GM12891 (cell line): ENCODE data around the gene DCBLD2.

Source experiments
- PAX5 ChIP-seq: IDR thresholded peaks from 2 replicates; pipeline ENCODE4 v1.6.1; 2011; ENCODE audit warnings: low read length, moderate library complexity, mild to moderate bottlenecking; ENCODE audit not compliant: insufficient read depth, severe bottlenecking
- POLR2A ChIP-seq: IDR thresholded peaks from 2 replicates; pipeline ENCODE4 v1.6.1; 2011; ENCODE audit warnings: low read depth, low read length, control low read depth
- POLR2AphosphoS5 ChIP-seq: IDR thresholded peaks from 2 replicates; pipeline ENCODE4 v1.6.1; 2011; ENCODE audit warnings: low read depth, low read length, control low read depth
- POU2F2 ChIP-seq: IDR thresholded peaks from 2 replicates; pipeline ENCODE4 v1.6.1; 2011; ENCODE audit warnings: low read depth, mild to moderate bottlenecking, control low read depth, low read length, moderate library complexity
- SPI1 ChIP-seq: IDR thresholded peaks from 2 replicates; pipeline ENCODE4 v1.6.1; 2011; ENCODE audit warnings: low read depth, low read length, control low read depth
- TAF1 ChIP-seq: IDR thresholded peaks from 2 replicates; pipeline ENCODE4 v1.6.1; 2011; ENCODE audit warnings: low read depth, low read length, control low read depth

DNA sequence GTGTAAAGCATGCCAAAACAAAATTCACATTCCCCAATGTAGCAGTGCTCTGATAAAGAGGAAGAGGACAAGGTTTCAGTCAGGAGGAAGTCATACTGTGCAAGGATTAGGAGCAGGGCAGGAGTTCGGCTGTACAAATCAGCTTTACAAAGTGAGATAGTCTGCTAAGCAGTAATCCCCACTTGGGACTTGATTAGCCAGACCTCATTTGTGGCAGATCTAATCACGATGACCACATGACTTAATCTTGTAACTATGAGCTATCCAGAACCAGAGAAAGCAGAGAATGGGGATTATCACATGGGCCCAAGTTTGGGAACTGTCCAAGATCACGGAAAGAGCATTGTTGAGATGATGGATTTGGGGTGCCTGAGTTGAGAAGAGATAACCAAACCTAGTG, 7.8 kb downstream of the DCBLD2 start:
- TF ChIP-seq POLR2A (no peak), POLR2AphosphoS5 (no peak), SPI1 (no peak), TAF1 (no peak), PAX5 (no peak), POU2F2 (no peak)
